ENCODE measurements around the gene PEX5L. TPM values are rescaled to one million over a fixed set of nuclear protein-coding genes. Genes with fewer than 3 reads are reported as not detected.

PEX5L gene
- total and polyA plus RNA-seq, 12 donors, result 0.03 to 1.1 (median 0.16) TPM; not detected in 3

DNA sequence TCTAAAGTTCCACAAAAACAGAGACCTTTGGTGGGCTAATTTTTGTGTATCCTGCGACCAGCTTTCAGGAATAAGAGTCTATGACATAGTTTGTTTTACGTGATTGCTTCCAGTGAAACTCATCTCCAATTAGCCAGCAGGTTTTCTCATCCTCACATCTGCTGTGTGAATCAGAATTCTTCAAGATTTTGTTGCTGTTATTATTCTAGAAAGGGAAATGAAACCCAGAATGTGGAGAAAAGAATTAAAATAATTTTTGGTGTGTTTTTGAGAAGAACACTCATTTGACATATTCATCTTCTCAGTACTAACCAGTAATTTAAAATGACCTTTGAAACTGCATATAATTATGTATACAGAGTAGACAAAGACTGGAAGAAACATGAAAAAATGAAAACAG, 208.0 kb downstream of the PEX5L start:
- Histone ChIP-seq H3K27me3 (no peaks in the 10 kb centered on the region), H3K36me3 (replicated peaks in 1 of 2) (no peaks in the 10 kb centered on the region), H3K9me3 (replicated peaks in 1 of 3) (no peaks in the 10 kb centered on the region), H3K27ac (no peak overlapping the region), H3K4me3 (no peak overlapping the region), H3K4me1 (replicated peaks in 1 of 2) (peaks cover 0 to 10% of the 10 kb centered on the region in 2 donors)
- TF ChIP-seq CTCF (IDR thresholded peaks at IDR 0.05), result no peak
- TF ChIP-seq POLR2A (IDR thresholded peaks at IDR 0.05), result no peak
- WGBS, 4 donors, result 85 to 94% (median 88%) methylated on average over 2 of the region's 2 CpGs
- no peak for DNase-seq
- intact Hi-C loops (cut with DNase I), result no loop called here

DNA sequence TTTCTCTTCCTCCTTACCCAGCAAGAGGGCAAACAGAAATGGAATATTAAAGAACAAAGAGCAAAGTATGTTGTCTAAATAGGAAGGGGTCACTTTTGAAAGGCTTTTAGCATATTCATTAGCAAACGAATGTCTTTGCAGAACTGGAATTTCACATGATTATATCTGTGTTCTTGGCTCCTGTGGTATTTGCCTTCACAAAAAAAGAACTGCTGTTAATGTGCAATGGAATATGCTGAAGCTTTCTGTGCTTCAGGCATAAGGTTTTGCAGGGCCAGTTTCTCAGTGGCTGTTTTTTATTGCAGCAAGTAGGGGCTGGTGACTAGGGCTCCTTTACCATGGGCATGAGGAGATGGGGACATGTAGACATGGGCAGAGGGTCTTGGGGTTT, 210.5 kb downstream of the PEX5L start:
- 22 to 34% (median 32%) methylated on average over 1 of the region's 1 CpG for WGBS, 4 donors
- H3K27me3 ChIP-seq, result no peaks in the 10 kb centered on the region
- TF ChIP-seq CTCF (IDR thresholded peaks at IDR 0.05) (no peak), POLR2A (IDR thresholded peaks at IDR 0.05) (no peak)
- no peaks in the 10 kb centered on the region for H3K9me3 ChIP-seq (replicated peaks in 1 of 3)
- H3K4me3 ChIP-seq, result no peak overlapping the region
- no peak overlapping the region for H3K27ac ChIP-seq
- H3K4me1 ChIP-seq (replicated peaks in 1 of 2), result peaks cover 0 to 4% of the 10 kb centered on the region in 2 donors
- no peaks in the 10 kb centered on the region for H3K36me3 ChIP-seq (replicated peaks in 1 of 2)
- DNase-seq, result no peak
- intact Hi-C loops (cut with DNase I), result no loop called here

DNA sequence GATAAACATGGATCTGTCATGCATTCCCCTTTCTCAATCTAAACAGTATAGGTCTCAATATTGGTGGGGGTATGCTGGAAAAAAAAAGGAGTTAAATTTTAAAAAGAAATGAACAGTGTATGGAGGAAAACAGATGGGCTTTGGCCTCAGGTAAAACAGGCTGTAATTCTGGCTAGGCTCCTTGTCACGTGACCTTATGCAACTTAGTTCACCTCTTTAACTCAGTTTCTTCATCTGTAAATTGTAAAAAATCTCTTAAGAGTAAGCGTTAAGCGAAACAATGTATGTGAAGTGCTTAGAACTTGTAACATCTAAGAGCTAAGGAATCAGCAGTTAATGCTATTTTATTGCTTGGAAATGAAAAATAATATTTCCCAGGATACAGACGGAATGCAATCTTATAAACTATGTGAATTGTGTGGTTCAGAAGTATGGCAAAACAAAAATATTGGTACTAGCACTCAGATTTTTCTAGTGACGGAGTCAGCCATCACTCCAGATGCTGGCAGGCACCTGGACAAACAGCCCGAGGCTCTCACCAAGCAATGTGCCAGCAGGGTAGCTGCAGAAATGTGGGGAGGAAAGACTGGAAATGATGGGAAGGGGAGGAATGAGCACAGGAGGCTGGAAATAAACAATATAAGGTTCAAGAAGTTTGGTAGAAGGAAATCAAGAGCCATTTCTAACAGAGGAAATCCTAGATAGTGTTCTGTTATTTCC, 211.1 kb downstream of the PEX5L start:
- DNase-seq, result no peak
- Histone ChIP-seq H3K4me3 (no peak overlapping the region), H3K27ac (no peak overlapping the region), H3K9me3 (replicated peaks in 1 of 3) (no peaks in the 10 kb centered on the region), H3K27me3 (no peaks in the 10 kb centered on the region), H3K36me3 (replicated peaks in 1 of 2) (no peaks in the 10 kb centered on the region), H3K4me1 (replicated peaks in 1 of 2) (peaks cover 0 to 4% of the 10 kb centered on the region in 2 donors)
- TF ChIP-seq POLR2A (IDR thresholded peaks at IDR 0.05), result no peak
- no peak for TF ChIP-seq CTCF (IDR thresholded peaks at IDR 0.05)
- WGBS, 4 donors, result 76 to 84% (median 80%) methylated on average over 6 of the region's 6 CpGs
- intact Hi-C loops (cut with DNase I), result no loop called here

DNA sequence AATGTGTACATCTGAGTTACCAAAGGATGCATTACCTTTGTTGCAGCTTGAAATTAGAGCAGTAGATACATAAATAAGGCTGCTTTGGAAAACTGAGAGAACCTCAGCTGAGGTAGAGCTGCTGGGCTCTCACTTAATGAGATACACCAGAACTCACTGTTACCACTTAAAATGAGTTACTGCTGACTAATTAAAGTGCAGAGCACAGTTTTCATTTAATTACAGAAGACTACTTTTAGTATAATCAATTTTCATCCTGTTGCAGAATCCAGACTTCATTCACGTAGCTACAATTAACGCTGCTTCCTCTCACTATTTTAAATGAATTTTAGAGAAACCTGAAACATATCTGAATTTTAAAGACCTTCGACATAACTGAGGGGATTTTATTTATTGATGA, 214.4 kb downstream of the PEX5L start:
- 83 to 88% (median 87%) methylated on average over 3 of the region's 3 CpGs for WGBS, 4 donors
- intact Hi-C loops (cut with DNase I), result no loop called here
- DNase-seq, result no peak
- H3K36me3 ChIP-seq (replicated peaks in 1 of 2), result no peaks in the 10 kb centered on the region
- no peaks in the 10 kb centered on the region for H3K9me3 ChIP-seq (replicated peaks in 1 of 3)
- H3K4me1 ChIP-seq (replicated peaks in 1 of 2), result no peaks in the 10 kb centered on the region
- H3K27ac ChIP-seq, result no peak overlapping the region
- H3K4me3 ChIP-seq, result no peak overlapping the region
- no peak for TF ChIP-seq POLR2A (IDR thresholded peaks at IDR 0.05)
- no peak for TF ChIP-seq CTCF (IDR thresholded peaks at IDR 0.05)
- H3K27me3 ChIP-seq, result no peaks in the 10 kb centered on the region

Measured in adrenal gland (tissue), 12 donors.